Measurements from ENCODE around the gene HECW1. TPM values are rescaled to one million over a fixed set of nuclear protein-coding genes. Genes with fewer than 3 reads are reported as not detected.

The HECW1 gene
- polyA plus RNA-seq, 1 donor (not counting 4 experiments of a cell fraction or from before 2014, with no cell fraction given): not detected

DNA sequence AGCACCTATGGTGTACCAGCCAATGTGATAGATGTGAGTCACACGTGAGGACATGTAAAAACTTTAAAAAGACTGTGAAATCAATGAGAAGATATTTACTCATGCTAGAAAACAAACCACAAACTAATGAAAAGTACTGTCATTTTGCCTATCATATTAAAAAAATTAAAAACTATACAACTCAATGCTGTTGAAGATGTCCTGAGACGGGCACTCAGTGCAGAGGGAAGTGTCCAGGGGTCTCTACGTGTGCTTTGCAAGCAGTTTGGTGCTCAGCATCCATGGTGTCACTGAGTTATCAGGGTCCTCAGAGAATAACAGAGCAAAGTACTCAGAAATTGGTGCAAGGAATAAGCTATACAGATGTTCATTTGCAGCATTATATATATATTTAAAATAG, 162.3 kb downstream of the HECW1 start:
- no peak overlapping the region for H3K4me2 ChIP-seq (ENCODE audit: control insufficient read depth, extremely low read depth, insufficient read depth, low read depth, low read length)
- H3K36me3 ChIP-seq (ENCODE audit: control insufficient read depth in 2 of 2, extremely low read depth in 1 of 2, insufficient read depth in 2 of 2, low read length in 2 of 2): no peaks in the 10 kb centered on the region
- H3K9ac ChIP-seq (ENCODE audit: control insufficient read depth, extremely low read depth, insufficient read depth, low read length): no peak overlapping the region
- H3K4me3 ChIP-seq (ENCODE audit: control insufficient read depth in 2 of 3, extremely low read depth in 1 of 3, insufficient read depth in 2 of 3, low read depth in 1 of 3, low read length in 3 of 3): no peak overlapping the region
- FAIRE-seq (no peak), DNase-seq (ENCODE audit: low read depth, low spot score) (no peak)
- TF ChIP-seq EZH2 (IDR thresholded peaks at IDR 0.05; ENCODE audit: low read length): no peak
- TF ChIP-seq, protein P1, sequence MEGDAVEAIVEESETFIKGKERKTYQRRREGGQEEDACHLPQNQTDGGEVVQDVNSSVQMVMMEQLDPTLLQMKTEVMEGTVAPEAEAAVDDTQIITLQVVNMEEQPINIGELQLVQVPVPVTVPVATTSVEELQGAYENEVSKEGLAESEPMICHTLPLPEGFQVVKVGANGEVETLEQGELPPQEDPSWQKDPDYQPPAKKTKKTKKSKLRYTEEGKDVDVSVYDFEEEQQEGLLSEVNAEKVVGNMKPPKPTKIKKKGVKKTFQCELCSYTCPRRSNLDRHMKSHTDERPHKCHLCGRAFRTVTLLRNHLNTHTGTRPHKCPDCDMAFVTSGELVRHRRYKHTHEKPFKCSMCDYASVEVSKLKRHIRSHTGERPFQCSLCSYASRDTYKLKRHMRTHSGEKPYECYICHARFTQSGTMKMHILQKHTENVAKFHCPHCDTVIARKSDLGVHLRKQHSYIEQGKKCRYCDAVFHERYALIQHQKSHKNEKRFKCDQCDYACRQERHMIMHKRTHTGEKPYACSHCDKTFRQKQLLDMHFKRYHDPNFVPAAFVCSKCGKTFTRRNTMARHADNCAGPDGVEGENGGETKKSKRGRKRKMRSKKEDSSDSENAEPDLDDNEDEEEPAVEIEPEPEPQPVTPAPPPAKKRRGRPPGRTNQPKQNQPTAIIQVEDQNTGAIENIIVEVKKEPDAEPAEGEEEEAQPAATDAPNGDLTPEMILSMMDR (optimal IDR thresholded peaks at IDR 0.05 in 1 of 3, IDR thresholded peaks at IDR 0.05 in 1 of 3, conservative IDR thresholded peaks at IDR 0.05 in 1 of 3; ENCODE audit: extremely low read depth in 1 of 3, insufficient read depth in 2 of 3, low read length in 3 of 3): no peak
- H4K20me1 ChIP-seq (ENCODE audit: control insufficient read depth, extremely low read depth, insufficient read depth, low read length): no peaks in the 10 kb centered on the region
- no peak overlapping the region for H2AFZ ChIP-seq (ENCODE audit: control insufficient read depth, low read length)
- no peaks in the 10 kb centered on the region for H3K27me3 ChIP-seq (ENCODE audit: control insufficient read depth, extremely low read depth, insufficient read depth, low read length)
- H3K9me3 ChIP-seq (ENCODE audit: control insufficient read depth, low read depth, low read length): no peaks in the 10 kb centered on the region
- H3K9me1 ChIP-seq (ENCODE audit: control insufficient read depth, extremely low read depth, insufficient read depth, low read length): no peaks in the 10 kb centered on the region
- dilution Hi-C loops (cut with MboI; ENCODE audit: extremely low pct_ligation_motif_present, low sequenced_read_pairs): no loop called here
- no peak overlapping the region for H3K27ac ChIP-seq (ENCODE audit: control insufficient read depth, insufficient read depth, low read length)
- H3K79me2 ChIP-seq (ENCODE audit: control insufficient read depth, insufficient read depth, low read length): no peaks in the 10 kb centered on the region
- H3K4me1 ChIP-seq (ENCODE audit: control insufficient read depth, extremely low read depth, insufficient read depth, low read length): no peaks in the 10 kb centered on the region

DNA sequence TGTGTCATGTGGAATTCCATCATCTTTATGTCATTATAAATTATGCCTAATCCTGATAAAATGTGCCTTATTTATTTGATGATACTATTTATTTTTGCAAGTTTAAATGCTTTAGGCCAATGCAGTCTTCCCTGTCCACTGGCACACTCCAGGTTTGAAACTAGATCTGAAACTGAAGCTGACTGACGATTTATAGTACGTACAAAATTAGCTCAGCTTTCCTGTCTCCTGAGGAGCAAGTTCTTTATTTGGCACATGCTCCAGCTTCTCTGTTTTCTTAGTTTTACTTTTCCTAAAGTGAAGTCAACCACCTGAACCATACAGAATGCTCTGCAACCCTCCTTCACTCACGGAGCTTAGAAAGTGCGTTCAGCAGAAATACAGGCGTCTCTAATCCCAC, 164.1 kb downstream of the HECW1 start:
- no peak overlapping the region for H2AFZ ChIP-seq (ENCODE audit: control insufficient read depth, low read length)
- peaks cover 4% of the 10 kb centered on the region for H3K27me3 ChIP-seq (ENCODE audit: control insufficient read depth, extremely low read depth, insufficient read depth, low read length)
- no peak overlapping the region for H3K27ac ChIP-seq (ENCODE audit: control insufficient read depth, insufficient read depth, low read length)
- dilution Hi-C loops (cut with MboI; ENCODE audit: extremely low pct_ligation_motif_present, low sequenced_read_pairs): no loop called here
- H3K36me3 ChIP-seq (ENCODE audit: control insufficient read depth in 2 of 2, extremely low read depth in 1 of 2, insufficient read depth in 2 of 2, low read length in 2 of 2): no peaks in the 10 kb centered on the region
- H3K4me1 ChIP-seq (ENCODE audit: control insufficient read depth, extremely low read depth, insufficient read depth, low read length): no peaks in the 10 kb centered on the region
- no peak for DNase-seq (ENCODE audit: low read depth, low spot score)
- H3K9me1 ChIP-seq (ENCODE audit: control insufficient read depth, extremely low read depth, insufficient read depth, low read length): no peaks in the 10 kb centered on the region
- no peaks in the 10 kb centered on the region for H4K20me1 ChIP-seq (ENCODE audit: control insufficient read depth, extremely low read depth, insufficient read depth, low read length)
- no peak overlapping the region for H3K4me3 ChIP-seq (ENCODE audit: control insufficient read depth in 2 of 3, extremely low read depth in 1 of 3, insufficient read depth in 2 of 3, low read depth in 1 of 3, low read length in 3 of 3)
- no peaks in the 10 kb centered on the region for H3K79me2 ChIP-seq (ENCODE audit: control insufficient read depth, insufficient read depth, low read length)
- no peak for FAIRE-seq
- no peak overlapping the region for H3K4me2 ChIP-seq (ENCODE audit: control insufficient read depth, extremely low read depth, insufficient read depth, low read depth, low read length)
- no peaks in the 10 kb centered on the region for H3K9me3 ChIP-seq (ENCODE audit: control insufficient read depth, low read depth, low read length)
- no peak overlapping the region for H3K9ac ChIP-seq (ENCODE audit: control insufficient read depth, extremely low read depth, insufficient read depth, low read length)
- no peak for TF ChIP-seq EZH2 (IDR thresholded peaks at IDR 0.05; ENCODE audit: low read length)
- TF ChIP-seq, protein P1 (optimal IDR thresholded peaks at IDR 0.05 in 1 of 3, IDR thresholded peaks at IDR 0.05 in 1 of 3, conservative IDR thresholded peaks at IDR 0.05 in 1 of 3; ENCODE audit: extremely low read depth in 1 of 3, insufficient read depth in 2 of 3, low read length in 3 of 3): no peak

All from keratinocyte (primary cell).